T-helper 2 cell treated with Interferon-gamma antibody and Interleukin-4, amounts not matched to agents 100 ng/mL and 5 ng/mL, for 36 hours (primary cell): ENCODE data around the gene PHACTR1. TPM values are rescaled to one million over a fixed set of nuclear protein-coding genes. Genes with fewer than 3 reads are reported as not detected.

Experiments used
- intact Hi-C: fragments of 100-400 bp; cut with micrococcal nuclease; formaldehyde crosslinking; loops from one replicate; pipeline ENCODE4 v1.15.1; 2023
- total RNA-seq: library from RNA; stranded (reverse); gene quantifications from 2 replicates; pipeline ENCODE4 v1.2.3, GENCODE V29; 2022

PHACTR1 gene
- total RNA-seq, 1 donor from 2014 or later, result 0.11 TPM

- intact Hi-C loops, result no loop called here
Measured at GRCh38 chr6:12947967-12948366, 231.4 kb downstream of the PHACTR1 start.

- intact Hi-C loops, result no loop called here
Measured at GRCh38 chr6:12950976-12951375, 234.4 kb downstream of the PHACTR1 start.

- intact Hi-C loops, result no loop called here
Measured at GRCh38 chr6:12951415-12951814, 234.8 kb downstream of the PHACTR1 start.

GRCh38 chr6:12952318-12952717 lies 235.8 kb downstream of the PHACTR1 start:
- intact Hi-C loops, result no loop called here

- intact Hi-C loops, result no loop called here
Measured at GRCh38 chr6:12955956-12956355, 239.4 kb downstream of the PHACTR1 start.

- intact Hi-C loops, result no loop called here
Measured at GRCh38 chr6:12956991-12957320, 240.4 kb downstream of the PHACTR1 start.

GRCh38 chr6:12957321-12958051 lies 240.9 kb downstream of the PHACTR1 start:
- intact Hi-C loops, result no loop called here

GRCh38 chr6:12958052-12958706 lies 241.6 kb downstream of the PHACTR1 start:
- intact Hi-C loops, result no loop called here

- intact Hi-C loops, result no loop called here
Measured at GRCh38 chr6:12961761-12962160, 245.2 kb downstream of the PHACTR1 start.

GRCh38 chr6:12962529-12962928 lies 246.0 kb downstream of the PHACTR1 start:
- intact Hi-C loops, result no loop called here

- intact Hi-C loops, result no loop called here
Measured at GRCh38 chr6:12962987-12963386, 246.4 kb downstream of the PHACTR1 start.

- intact Hi-C loops, result no loop called here
Measured at GRCh38 chr6:12963567-12963966, 247.0 kb downstream of the PHACTR1 start.

GRCh38 chr6:12967686-12968085 lies 251.1 kb downstream of the PHACTR1 start:
- intact Hi-C loops, result no loop called here

- intact Hi-C loops, result no loop called here
Measured at GRCh38 chr6:12968290-12968689, 251.7 kb downstream of the PHACTR1 start.

- intact Hi-C loops, result no loop called here
Measured at GRCh38 chr6:12968839-12969558, 252.4 kb downstream of the PHACTR1 start.

- intact Hi-C loops, result no loop called here
Measured at GRCh38 chr6:12969966-12970365, 253.4 kb downstream of the PHACTR1 start.

GRCh38 chr6:12973386-12973785 lies 256.8 kb downstream of the PHACTR1 start:
- intact Hi-C loops, result no loop called here

GRCh38 chr6:12974551-12974950 lies 258.0 kb downstream of the PHACTR1 start:
- intact Hi-C loops, result no loop called here

GRCh38 chr6:12976366-12976765 lies 259.8 kb downstream of the PHACTR1 start:
- intact Hi-C loops, result no loop called here

- intact Hi-C loops, result no loop called here
Measured at GRCh38 chr6:12977206-12977605, 260.6 kb downstream of the PHACTR1 start.

- intact Hi-C loops, result no loop called here
Measured at GRCh38 chr6:12977806-12978205, 261.2 kb downstream of the PHACTR1 start.

GRCh38 chr6:12980741-12981140 lies 264.2 kb downstream of the PHACTR1 start:
- intact Hi-C loops, result no loop called here
